CD8-positive, alpha-beta memory T cell (primary cell): ENCODE data around the gene ZBP1. TPM values are rescaled to one million over a fixed set of nuclear protein-coding genes. Genes with fewer than 3 reads are reported as not detected.

Experiments used
- CTCF ChIA-PET: fragments of 350-600 bp; sonication (Branson Sonifier 250); formaldehyde crosslinking; loops from one replicate; lab custom pipeline; 2021; ENCODE audit warnings: antibody characterized with exemption; lab: Charles Lee
- POLR2A ChIA-PET: fragments of 350-600 bp; sonication (Branson Sonifier 250); formaldehyde crosslinking; loops from one replicate; lab custom pipeline; 2021; ENCODE audit warnings: antibody characterized with exemption; lab: Charles Lee
- DNase-seq, 5 donors: peaks; one replicate each; pipeline versions ENCODE4 v3.0.0 to v3.0.0-alpha.2; 2020 to 2022; ENCODE audit warnings: mixed read lengths in 1 of 5
- H3K27ac ChIP-seq: one replicate; pipeline ENCODE4 v1.7.0; 2013; ENCODE audit warnings: low read depth, mild to moderate bottlenecking, low read length, moderate library complexity
- H3K27me3 ChIP-seq: 2 replicates; pipeline ENCODE4 v1.7.0; 2013; ENCODE audit warnings: low read length, mild to moderate bottlenecking; ENCODE audit not compliant: insufficient read depth, poor library complexity, severe bottlenecking
- H3K36me3 ChIP-seq: 2 replicates; pipeline ENCODE4 v1.7.0; 2013; ENCODE audit warnings: mild to moderate bottlenecking, low read length, moderate library complexity; ENCODE audit not compliant: insufficient read depth
- H3K4me1 ChIP-seq: 2 replicates; pipeline ENCODE4 v1.7.0; 2013; ENCODE audit warnings: mild to moderate bottlenecking, low read length, moderate library complexity; ENCODE audit not compliant: insufficient read depth
- H3K4me3 ChIP-seq: 2 replicates; pipeline ENCODE4 v1.7.0; 2013; ENCODE audit warnings: mild to moderate bottlenecking, low read length
- H3K9me3 ChIP-seq: 2 replicates; pipeline ENCODE4 v1.7.0; 2013; ENCODE audit warnings: mild to moderate bottlenecking, low read length
- H3K27ac Mint-ChIP-seq, 8 donors: one replicate each; pipeline ENCODE4 v1.8.0; 2020 to 2021; ENCODE audit warnings: mixed read lengths in 8 of 8, mild to moderate bottlenecking in 6 of 8, inconsistent platforms in 3 of 8, moderate library complexity in 3 of 8
- H3K27me3 Mint-ChIP-seq, 2 donors: one replicate each; pipeline ENCODE4 v1.8.0; 2020 to 2021; ENCODE audit warnings: mixed read lengths in 2 of 2, mild to moderate bottlenecking in 1 of 2, moderate library complexity in 1 of 2
- H3K36me3 Mint-ChIP-seq, 3 donors: one replicate each; pipeline ENCODE4 v1.8.0; 2020 to 2021; ENCODE audit warnings: mixed read lengths in 3 of 3, inconsistent platforms in 1 of 3, mild to moderate bottlenecking in 1 of 3
- H3K4me1 Mint-ChIP-seq, 3 donors: one replicate each; pipeline ENCODE4 v1.8.0; 2020 to 2021; ENCODE audit warnings: mixed read lengths in 3 of 3, inconsistent platforms in 1 of 3, mild to moderate bottlenecking in 1 of 3
- H3K4me3 Mint-ChIP-seq, 7 donors: one replicate each; pipeline ENCODE4 v1.8.0; 2020 to 2021; ENCODE audit warnings: mixed read lengths in 7 of 7, mild to moderate bottlenecking in 6 of 7, moderate library complexity in 4 of 7, inconsistent platforms in 2 of 7
- H3K9me3 Mint-ChIP-seq, 5 donors: one replicate each; pipeline ENCODE4 v1.8.0; 2020 to 2022; ENCODE audit warnings: mixed read lengths in 5 of 5, mild to moderate bottlenecking in 3 of 5, moderate library complexity in 2 of 5, inconsistent platforms in 1 of 5
- polyA plus RNA-seq: library from polyadenylated mRNA; unstranded; fragments of 300-500 nt; fragmentation: Illumina TruSeq; gene quantifications from one replicate; pipeline ENCODE4 v1.2.3, GENCODE V29; 2021
- total RNA-seq, 2 experiments: library from RNA; stranded (reverse); gene quantifications; one replicate each; pipeline ENCODE4 v1.2.3, GENCODE V29; 2021

Gene ZBP1
- total and polyA plus RNA-seq, 3 experiments from 2014 or later = 1.8 to 14.6 (median 2.4) TPM

GRCh38 chr20:57564951-57565642 lies 55.1 kb downstream of the ZBP1 start:
- Histone ChIP-seq H3K4me1 (no peaks in the 10 kb centered on the region), H3K27ac (no peak overlapping the region), H3K27me3 (peaks cover 3% of the 10 kb centered on the region), H3K4me3 (no peak overlapping the region), H3K36me3 (no peaks in the 10 kb centered on the region), H3K9me3 (no peaks in the 10 kb centered on the region)
- H3K36me3 Mint-ChIP-seq = no peaks in the 10 kb centered on the region
- no peaks in the 10 kb centered on the region for H3K4me1 Mint-ChIP-seq
- POLR2A ChIA-PET = no interaction called here
- H3K9me3 Mint-ChIP-seq = no peaks in the 10 kb centered on the region
- peaks cover 19 to 27% of the 10 kb centered on the region in 2 donors for H3K27me3 Mint-ChIP-seq
- CTCF ChIA-PET = no interaction called here
- no peak overlapping the region for H3K27ac Mint-ChIP-seq
- H3K4me3 Mint-ChIP-seq = no peak overlapping the region
- DNase-seq = no peak

GRCh38 chr20:57564180-57564802 lies 55.9 kb downstream of the ZBP1 start:
- H3K27ac ChIP-seq = no peak overlapping the region
- no peak for DNase-seq
- no peak overlapping the region for H3K4me3 ChIP-seq
- H3K36me3 ChIP-seq = no peaks in the 10 kb centered on the region
- no peaks in the 10 kb centered on the region for H3K4me1 ChIP-seq
- H3K4me3 Mint-ChIP-seq = no peak overlapping the region
- POLR2A ChIA-PET = no interaction called here
- H3K27me3 Mint-ChIP-seq = peaks cover 16 to 26% of the 10 kb centered on the region in 2 donors
- H3K27me3 ChIP-seq = peaks cover 3% of the 10 kb centered on the region
- no peaks in the 10 kb centered on the region for H3K4me1 Mint-ChIP-seq
- H3K36me3 Mint-ChIP-seq = no peaks in the 10 kb centered on the region
- H3K9me3 ChIP-seq = no peaks in the 10 kb centered on the region
- H3K27ac Mint-ChIP-seq = no peak overlapping the region
- H3K9me3 Mint-ChIP-seq = no peaks in the 10 kb centered on the region
- CTCF ChIA-PET = no interaction called here

GRCh38 chr20:57563522-57563921 lies 56.7 kb downstream of the ZBP1 start:
- DNase-seq = no peak
- H3K9me3 Mint-ChIP-seq = no peaks in the 10 kb centered on the region
- Histone ChIP-seq H3K9me3 (no peaks in the 10 kb centered on the region), H3K27ac (no peak overlapping the region), H3K4me1 (no peaks in the 10 kb centered on the region), H3K4me3 (no peak overlapping the region), H3K36me3 (no peaks in the 10 kb centered on the region), H3K27me3 (peaks cover 3% of the 10 kb centered on the region)
- CTCF ChIA-PET = no interaction called here
- no peaks in the 10 kb centered on the region for H3K4me1 Mint-ChIP-seq
- no peaks in the 10 kb centered on the region for H3K36me3 Mint-ChIP-seq
- peak overlapping the region in 1 of 8 donors; percentile 50 for H3K27ac Mint-ChIP-seq
- POLR2A ChIA-PET = no interaction called here
- peaks cover 11 to 24% of the 10 kb centered on the region in 2 donors for H3K27me3 Mint-ChIP-seq
- no peak overlapping the region for H3K4me3 Mint-ChIP-seq

- ChIA-PET POLR2A (no interaction called here), CTCF (no interaction called here)
- H3K4me1 ChIP-seq = no peaks in the 10 kb centered on the region
- H3K27me3 ChIP-seq = peaks cover 3% of the 10 kb centered on the region
- H3K27ac Mint-ChIP-seq = peak overlapping the region in 1 of 8 donors; percentile 50
- no peak overlapping the region for H3K4me3 ChIP-seq
- no peaks in the 10 kb centered on the region for H3K9me3 Mint-ChIP-seq
- DNase-seq = no peak
- no peaks in the 10 kb centered on the region for H3K9me3 ChIP-seq
- no peak overlapping the region for H3K27ac ChIP-seq
- H3K36me3 Mint-ChIP-seq = no peaks in the 10 kb centered on the region
- H3K36me3 ChIP-seq = no peaks in the 10 kb centered on the region
- H3K4me1 Mint-ChIP-seq = no peaks in the 10 kb centered on the region
- no peak overlapping the region for H3K4me3 Mint-ChIP-seq
- H3K27me3 Mint-ChIP-seq = peaks cover 11 to 31% of the 10 kb centered on the region in 2 donors
Measured at GRCh38 chr20:57562541-57563465, 57.4 kb downstream of the ZBP1 start.

- CTCF ChIA-PET = no interaction called here
- no peaks in the 10 kb centered on the region for H3K36me3 Mint-ChIP-seq
Measured at GRCh38 chr20:57561356-57562279, 58.6 kb downstream of the ZBP1 start.

GRCh38 chr20:57560554-57561355 lies 59.5 kb downstream of the ZBP1 start, which contains the start of gene PCK1:
PCK1 (plus strand) TSS chr20:57561110; CDS start chr20:57561412, 302 bp downstream.
- H3K4me1 Mint-ChIP-seq = no peaks in the 10 kb centered on the region
- H3K4me3 Mint-ChIP-seq = no peak within 1 kb of the TSS
- H3K27me3 Mint-ChIP-seq = peaks cover 12 to 43% of the 10 kb centered on the region in 2 donors
- POLR2A ChIA-PET = no interaction called here
- H3K36me3 Mint-ChIP-seq = no peaks in the 10 kb centered on the region
- Histone ChIP-seq H3K9me3 (no peaks in the 10 kb centered on the region), H3K27ac (no peak within 1 kb of the TSS), H3K4me1 (no peaks in the 10 kb centered on the region), H3K4me3 (no peak within 1 kb of the TSS), H3K36me3 (no peaks in the 10 kb centered on the region), H3K27me3 (peaks cover 2% of the 10 kb centered on the region)
- CTCF ChIA-PET = no interaction called here
- no peaks in the 10 kb centered on the region for H3K9me3 Mint-ChIP-seq
- DNase-seq = no peak
- H3K27ac Mint-ChIP-seq = peak within 1 kb of the TSS in 1 of 8 donors; percentile 17

More at GRCh38 chr20:57561356-57562279, 58.6 kb downstream of the ZBP1 start:
- H3K4me3 Mint-ChIP-seq = no peak overlapping the region
- H3K9me3 Mint-ChIP-seq = no peaks in the 10 kb centered on the region
- peaks cover 10 to 37% of the 10 kb centered on the region in 2 donors for H3K27me3 Mint-ChIP-seq
- no peak overlapping the region for H3K27ac Mint-ChIP-seq
- H3K4me1 Mint-ChIP-seq = no peaks in the 10 kb centered on the region
- POLR2A ChIA-PET = no interaction called here
- no peak overlapping the region for H3K27ac ChIP-seq
- no peak for DNase-seq
- H3K9me3 ChIP-seq = no peaks in the 10 kb centered on the region
- H3K36me3 ChIP-seq = no peaks in the 10 kb centered on the region
- H3K27me3 ChIP-seq = no peaks in the 10 kb centered on the region
- H3K4me3 ChIP-seq = no peak overlapping the region
- no peaks in the 10 kb centered on the region for H3K4me1 ChIP-seq
